DMS153 treated with DMSO at 0.1 percent for 48 hours (cell line): ENCODE measurements around the gene CEMIP.
A peak's percentile ranks its signal among the peaks of the same experiment; 100 is the strongest.

Experiments used
- DNase-seq: peaks from one replicate; lab custom pipeline; 2025; ENCODE audit not compliant: unreplicated experiment; lab: John Stamatoyannopoulos, UW

Gene CEMIP

GRCh38 chr15:80880086-80880485, 100.9 kb downstream of the CEMIP start:
- DNase-seq = no peak

GRCh38 chr15:80883641-80884040, 104.5 kb downstream of the CEMIP start:
- DNase-seq = no peak

GRCh38 chr15:80885016-80885579, 105.9 kb downstream of the CEMIP start:
- DNase-seq = no peak

GRCh38 chr15:80887148-80887547, 108.0 kb downstream of the CEMIP start:
- DNase-seq = no peak

GRCh38 chr15:80888846-80889245, 109.7 kb downstream of the CEMIP start:
- DNase-seq = no peak

- DNase-seq = no peak
Observed at GRCh38 chr15:80890341-80891005, 111.3 kb downstream of the CEMIP start.

- no peak for DNase-seq
Observed at GRCh38 chr15:80891006-80891405, 111.8 kb downstream of the CEMIP start.

GRCh38 chr15:80892414-80892813, 113.2 kb downstream of the CEMIP start:
- no peak for DNase-seq

GRCh38 chr15:80893777-80894176, 114.6 kb downstream of the CEMIP start:
- DNase-seq = no peak

- DNase-seq = no peak
Observed at GRCh38 chr15:80895091-80895490, 115.9 kb downstream of the CEMIP start.

GRCh38 chr15:80895965-80896364, 116.8 kb downstream of the CEMIP start:
- no peak for DNase-seq

- DNase-seq = no peak
Observed at GRCh38 chr15:80898040-80898439, 118.9 kb downstream of the CEMIP start.

GRCh38 chr15:80902298-80902801, 123.2 kb downstream of the CEMIP start:
- DNase-seq = no peak

GRCh38 chr15:80904998-80905397, 125.8 kb downstream of the CEMIP start:
- no peak for DNase-seq

- DNase-seq = peak; percentile 36
Observed at GRCh38 chr15:80906159-80906766, 127.1 kb downstream of the CEMIP start.

GRCh38 chr15:80911821-80912220, 132.7 kb downstream of the CEMIP start:
- DNase-seq = no peak

- no peak for DNase-seq
Observed at GRCh38 chr15:80912673-80913072, 133.5 kb downstream of the CEMIP start.

GRCh38 chr15:80913541-80913940, 134.4 kb downstream of the CEMIP start:
- no peak for DNase-seq

GRCh38 chr15:80915472-80915871, 136.3 kb downstream of the CEMIP start:
- DNase-seq = no peak

- DNase-seq = no peak
Observed at GRCh38 chr15:80916056-80916455, 136.9 kb downstream of the CEMIP start.

- no peak for DNase-seq
Observed at GRCh38 chr15:80918196-80918783, 139.1 kb downstream of the CEMIP start.

- DNase-seq = no peak
Observed at GRCh38 chr15:80920271-80920699, 141.1 kb downstream of the CEMIP start.
